OCI-LY3 (cell line): ENCODE results near the gene RBM25.
"Not testable (repeated sequence)": the region's sequence is repeated elsewhere in the genome, so short reads cannot be mapped to it uniquely, and the experiment has no call there.

ENCODE experiments used
- H2AFZ ChIP-seq: fragments of 200-600, 300-600 bp; shearing (Covaris generic); 2 replicates; pipeline ENCODE4 v1.6.0; 2014; ENCODE audit warnings: antibody characterized with exemption, low read depth, low read length
- H3K27ac ChIP-seq: fragments of 200-600, 300-600 bp; sonication (generic); 2 replicates; pipeline ENCODE4 v1.5.1; 2014; ENCODE audit warnings: mild to moderate bottlenecking, low read length, moderate library complexity, mixed read lengths
- H3K27me3 ChIP-seq: fragments of 200-600, 300-600 bp; sonication (generic); 2 replicates; pipeline ENCODE4 v1.6.1; 2014; ENCODE audit warnings: low read depth, low read length, mixed read lengths
- H3K36me3 ChIP-seq: fragments of 200-600, 300-600 bp; sonication (generic); replicated peaks from 2 replicates; pipeline ENCODE3; 2014; ENCODE audit warnings: low read depth, low read length, mixed read lengths
- H3K4me1 ChIP-seq: fragments of 300-600, 200-600 bp; sonication (generic); 2 replicates; pipeline ENCODE4 v1.6.1; 2014; ENCODE audit warnings: low read length, mixed read lengths
- H3K4me2 ChIP-seq: fragments of 200-600, 300-600 bp; sonication (generic); 2 replicates; pipeline ENCODE4 v1.6.1; 2014; ENCODE audit warnings: low read length, mixed read lengths
- H3K4me3 ChIP-seq: fragments of 300-600, 200-600 bp; sonication (generic); 2 replicates; pipeline ENCODE4 v1.5.1; 2014; ENCODE audit warnings: antibody characterized with exemption, mild to moderate bottlenecking, low read length, moderate library complexity
- H3K79me2 ChIP-seq: fragments of 300-600, 200-600 bp; shearing (Covaris generic); 2 replicates; pipeline ENCODE4 v1.6.1; 2014; ENCODE audit warnings: mild to moderate bottlenecking, low read length, mixed read lengths
- H3K9ac ChIP-seq: fragments of 300-600, 200-600 bp; shearing (Covaris generic); 2 replicates; pipeline ENCODE4 v1.6.0; 2014; ENCODE audit warnings: mild to moderate bottlenecking, low read length, moderate library complexity
- H3K9me3 ChIP-seq: fragments of 200-600, 300-600 bp; shearing (Covaris generic); 2 replicates; pipeline ENCODE4 v1.6.1; 2014; ENCODE audit warnings: low read length, mixed read lengths; ENCODE audit not compliant: insufficient read depth
- H4K20me1 ChIP-seq: fragments of 200-600, 300-600 bp; sonication (generic); 2 replicates; pipeline ENCODE4 v1.6.1; 2016; ENCODE audit warnings: low read length, mixed read lengths; ENCODE audit not compliant: insufficient read depth
- EZH2phosphoT487 ChIP-seq: fragments of 200-600 bp; shearing (Covaris generic); IDR thresholded peaks from 2 replicates; pipeline ENCODE4 v1.6.1; 2018; ENCODE audit warnings: antibody characterized with exemption, mixed run types, low read depth
- TF ChIP-seq, protein P1 (sequence below): fragments of 200-600, 300-600 bp; sonication (generic); IDR thresholded peaks from 2 replicates; pipeline ENCODE4 v1.5.1; 2014; ENCODE audit warnings: antibody characterized with exemption, low read length, low read depth

RBM25 gene

GRCh38 chr14:73027546-73027945 lies 30.8 kb upstream of the RBM25 start:
- peaks cover 6% of the 10 kb centered on the region for H3K79me2 ChIP-seq
- peaks cover 13% of the 10 kb centered on the region for H3K36me3 ChIP-seq
- TF ChIP-seq EZH2phosphoT487, result no peak
- TF ChIP-seq, protein P1, sequence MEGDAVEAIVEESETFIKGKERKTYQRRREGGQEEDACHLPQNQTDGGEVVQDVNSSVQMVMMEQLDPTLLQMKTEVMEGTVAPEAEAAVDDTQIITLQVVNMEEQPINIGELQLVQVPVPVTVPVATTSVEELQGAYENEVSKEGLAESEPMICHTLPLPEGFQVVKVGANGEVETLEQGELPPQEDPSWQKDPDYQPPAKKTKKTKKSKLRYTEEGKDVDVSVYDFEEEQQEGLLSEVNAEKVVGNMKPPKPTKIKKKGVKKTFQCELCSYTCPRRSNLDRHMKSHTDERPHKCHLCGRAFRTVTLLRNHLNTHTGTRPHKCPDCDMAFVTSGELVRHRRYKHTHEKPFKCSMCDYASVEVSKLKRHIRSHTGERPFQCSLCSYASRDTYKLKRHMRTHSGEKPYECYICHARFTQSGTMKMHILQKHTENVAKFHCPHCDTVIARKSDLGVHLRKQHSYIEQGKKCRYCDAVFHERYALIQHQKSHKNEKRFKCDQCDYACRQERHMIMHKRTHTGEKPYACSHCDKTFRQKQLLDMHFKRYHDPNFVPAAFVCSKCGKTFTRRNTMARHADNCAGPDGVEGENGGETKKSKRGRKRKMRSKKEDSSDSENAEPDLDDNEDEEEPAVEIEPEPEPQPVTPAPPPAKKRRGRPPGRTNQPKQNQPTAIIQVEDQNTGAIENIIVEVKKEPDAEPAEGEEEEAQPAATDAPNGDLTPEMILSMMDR, result no peak
- no peaks in the 10 kb centered on the region for H4K20me1 ChIP-seq
- no peak overlapping the region for H3K27ac ChIP-seq
- H3K9me3 ChIP-seq, result no peaks in the 10 kb centered on the region
- H3K4me3 ChIP-seq, result peak overlapping the region; percentile 87
- H3K27me3 ChIP-seq, result no peaks in the 10 kb centered on the region
- H3K4me2 ChIP-seq, result peak overlapping the region; percentile 65
- H2AFZ ChIP-seq, result peak overlapping the region; percentile 91
- H3K9ac ChIP-seq, result peak overlapping the region; percentile 16; the same call in 1 of the 2 replicates
- peaks cover 27% of the 10 kb centered on the region for H3K4me1 ChIP-seq

GRCh38 chr14:73027984-73028383 lies 30.4 kb upstream of the RBM25 start:
- no peaks in the 10 kb centered on the region for H4K20me1 ChIP-seq
- peak overlapping the region; percentile 65 for H3K4me2 ChIP-seq
- peak overlapping the region; percentile 87; the same call in 1 of the 2 replicates for H3K4me3 ChIP-seq
- H3K4me1 ChIP-seq, result peaks cover 27% of the 10 kb centered on the region
- H3K27me3 ChIP-seq, result no peaks in the 10 kb centered on the region
- H3K9me3 ChIP-seq, result no peaks in the 10 kb centered on the region
- peaks cover 6% of the 10 kb centered on the region for H3K79me2 ChIP-seq
- no peak overlapping the region for H3K9ac ChIP-seq
- H2AFZ ChIP-seq, result peak overlapping the region; percentile 91
- H3K36me3 ChIP-seq, result peaks cover 11% of the 10 kb centered on the region
- TF ChIP-seq, protein P1, result no peak
- no peak for TF ChIP-seq EZH2phosphoT487
- H3K27ac ChIP-seq, result no peak overlapping the region

- H3K36me3 ChIP-seq, H3K79me2 ChIP-seq, H3K9ac ChIP-seq, H3K9me3 ChIP-seq, H3K4me2 ChIP-seq, H3K27me3 ChIP-seq, H4K20me1 ChIP-seq, H3K27ac ChIP-seq, H3K4me1 ChIP-seq, H2AFZ ChIP-seq, H3K4me3 ChIP-seq: not testable (repeated sequence)
Observed at GRCh38 chr14:73036706-73037450, 21.5 kb upstream of the RBM25 start.

- Histone ChIP-seq H3K4me2 (0 out of 2 replicates have a peak overlapping the region, but pooled peaks have one; percentile 6), H2AFZ (peak overlapping the region; percentile 77; the same call in 1 of the 2 replicates)
- TF ChIP-seq, protein P1, result no peak
- no peak for TF ChIP-seq EZH2phosphoT487
Observed at GRCh38 chr14:73047808-73048207, 10.5 kb upstream of the RBM25 start.

More at GRCh38 chr14:73047808-73048207, 10.5 kb upstream of the RBM25 start:
- Histone ChIP-seq H3K4me1 (peaks cover 7% of the 10 kb centered on the region), H3K9ac (no peak overlapping the region), H3K27ac (no peak overlapping the region), H3K27me3 (no peaks in the 10 kb centered on the region), H3K79me2 (no peaks in the 10 kb centered on the region), H3K4me3 (no peak overlapping the region), H3K9me3 (no peaks in the 10 kb centered on the region), H3K36me3 (no peaks in the 10 kb centered on the region), H4K20me1 (no peaks in the 10 kb centered on the region)
